H9 (cell line): Measurements from ENCODE around the gene FAM204A. TPM values are rescaled to one million over a fixed set of nuclear protein-coding genes. Genes with fewer than 3 reads are reported as not detected.

ENCODE experiments used
- DNase-seq: peaks from one replicate; pipeline ENCODE4 v3.0.0-alpha.2; 2017
- H2AFZ ChIP-seq: one replicate; pipeline ENCODE4 v1.6.1; 2013; ENCODE audit warnings: mild to moderate bottlenecking, low read length, control low read depth, moderate library complexity
- H2AK5ac ChIP-seq: 2 replicates; pipeline ENCODE4 v1.6.1; 2013; ENCODE audit warnings: low read length, control low read depth, mixed read lengths; ENCODE audit not compliant: insufficient read length
- H2BK120ac ChIP-seq: one replicate; pipeline ENCODE4 v1.6.1; 2013; ENCODE audit warnings: low read depth, mild to moderate bottlenecking, low read length, control low read depth, inconsistent platforms; ENCODE audit not compliant: poor library complexity, severe bottlenecking
- H2BK12ac ChIP-seq: 2 replicates; pipeline ENCODE4 v1.6.1; 2013; ENCODE audit warnings: low read length, control low read depth, mixed read lengths, low read depth; ENCODE audit not compliant: insufficient read length
- H2BK15ac ChIP-seq: 2 replicates; pipeline ENCODE4 v1.6.1; 2013; ENCODE audit warnings: low read depth, low read length, control low read depth
- H2BK20ac ChIP-seq: one replicate; pipeline ENCODE4 v1.6.1; 2013; ENCODE audit warnings: low read depth, mild to moderate bottlenecking, low read length, control low read depth, inconsistent platforms; ENCODE audit not compliant: poor library complexity, severe bottlenecking
- H2BK5ac ChIP-seq: 2 replicates; pipeline ENCODE4 v1.6.1; 2013; ENCODE audit warnings: low read length, control low read depth, mixed read lengths; ENCODE audit not compliant: insufficient read length
- H3K14ac ChIP-seq: 2 replicates; pipeline ENCODE4 v1.6.1; 2013; ENCODE audit warnings: low read length, control low read depth; ENCODE audit not compliant: insufficient read depth
- H3K18ac ChIP-seq: 2 replicates; pipeline ENCODE4 v1.6.1; 2013; ENCODE audit warnings: low read depth, mild to moderate bottlenecking, mixed read lengths, low read length, control low read depth; ENCODE audit not compliant: insufficient read length
- H3K23ac ChIP-seq: 2 replicates; pipeline ENCODE4 v1.6.1; 2013; ENCODE audit warnings: low read length, control low read depth, mixed read lengths, low read depth; ENCODE audit not compliant: insufficient read length
- H3K23me2 ChIP-seq: 2 replicates; pipeline ENCODE4 v1.6.1; 2013; ENCODE audit warnings: low read depth, mild to moderate bottlenecking, mixed read lengths, low read length, control low read depth; ENCODE audit not compliant: insufficient read length, poor library complexity, severe bottlenecking
- H3K27ac ChIP-seq: 2 replicates; pipeline ENCODE4 v1.5.1; 2013; ENCODE audit warnings: low read length, control low read depth, mixed read lengths, low read depth; ENCODE audit not compliant: insufficient read length
- H3K27me3 ChIP-seq: 2 replicates; pipeline ENCODE4 v1.6.1; 2013; ENCODE audit warnings: low read length, control low read depth, inconsistent platforms; ENCODE audit not compliant: insufficient read depth
- H3K4ac ChIP-seq: 2 replicates; pipeline ENCODE4 v1.6.1; 2013; ENCODE audit warnings: low read depth, mild to moderate bottlenecking, control low read depth, inconsistent platforms, low read length, moderate library complexity
- H3K4me1 ChIP-seq: 2 replicates; pipeline ENCODE4 v1.6.1; 2013; ENCODE audit warnings: low read length, control low read depth, inconsistent platforms; ENCODE audit not compliant: insufficient read depth
- H3K4me2 ChIP-seq: 2 replicates; pipeline ENCODE4 v1.6.1; 2013; ENCODE audit warnings: low read length, control low read depth, mixed read lengths; ENCODE audit not compliant: insufficient read length, insufficient read depth
- H3K56ac ChIP-seq: 2 replicates; pipeline ENCODE4 v1.6.1; 2013; ENCODE audit warnings: low read depth, mild to moderate bottlenecking, mixed read lengths, low read length, control low read depth; ENCODE audit not compliant: insufficient read length
- H3K79me1 ChIP-seq: 2 replicates; pipeline ENCODE4 v1.6.1; 2013; ENCODE audit warnings: low read depth, mild to moderate bottlenecking, moderate library complexity, low read length, control low read depth, inconsistent platforms; ENCODE audit not compliant: insufficient read depth, poor library complexity, severe bottlenecking
- H3K79me2 ChIP-seq: 2 replicates; pipeline ENCODE4 v1.6.1; 2013; ENCODE audit warnings: low read length, control low read depth, inconsistent platforms; ENCODE audit not compliant: insufficient read depth
- H3K9ac ChIP-seq: 2 replicates; pipeline ENCODE4 v1.6.1; 2013; ENCODE audit warnings: low read length, control low read depth, mixed read lengths; ENCODE audit not compliant: insufficient read length; ENCODE audit errors: extremely low read depth
- H3K9me3 ChIP-seq: one replicate; pipeline ENCODE4 v1.6.1; 2013; ENCODE audit warnings: low read depth, low read length, inconsistent platforms; ENCODE audit not compliant: control insufficient read depth
- H3T11ph ChIP-seq: one replicate; pipeline ENCODE4 v1.6.1; 2013; ENCODE audit warnings: mild to moderate bottlenecking, low read length, control low read depth, inconsistent platforms
- H4K20me1 ChIP-seq: one replicate; pipeline ENCODE4 v1.6.1; 2013; ENCODE audit not compliant: control insufficient read depth, insufficient read length, insufficient read depth
- H4K5ac ChIP-seq: 2 replicates; pipeline ENCODE4 v1.6.1; 2013; ENCODE audit warnings: low read depth, mild to moderate bottlenecking, mixed read lengths, low read length, control low read depth; ENCODE audit not compliant: insufficient read length
- H4K8ac ChIP-seq: replicated peaks from 2 replicates; pipeline ENCODE4 v1.6.1; 2013; ENCODE audit warnings: low read length, control low read depth, mixed read lengths, low read depth; ENCODE audit not compliant: insufficient read length
- H4K91ac ChIP-seq: 2 replicates; pipeline ENCODE4 v1.6.1; 2013; ENCODE audit warnings: low read depth, mild to moderate bottlenecking, moderate library complexity, mixed read lengths, low read length, control low read depth; ENCODE audit not compliant: insufficient read length
- H3K27ac Mint-ChIP-seq, 3 experiments: 2 replicates in 2 of 3; 3 replicates in 1 of 3; pipeline ENCODE4 v1.8.0; 2020 to 2021; ENCODE audit warnings: mixed read lengths in 3 of 3, mild to moderate bottlenecking in 1 of 3, moderate library complexity in 1 of 3
- H3K27me3 Mint-ChIP-seq: 2 replicates; pipeline ENCODE4 v1.8.0; 2021; ENCODE audit warnings: low read depth, mild to moderate bottlenecking, moderate library complexity, mixed read lengths
- H3K36me3 Mint-ChIP-seq, 3 experiments: 2 replicates in 2 of 3; 3 replicates in 1 of 3; pipeline ENCODE4 v1.8.0; 2020 to 2021; ENCODE audit warnings: low read depth in 3 of 3, mixed read lengths in 3 of 3; ENCODE audit not compliant: insufficient read depth in 1 of 3
- H3K4me1 Mint-ChIP-seq, 2 experiments: 2 replicates each; pipeline ENCODE4 v1.8.0; 2020; ENCODE audit warnings: mixed read lengths in 2 of 2
- H3K4me3 Mint-ChIP-seq, 2 experiments: 2 replicates in 1 of 2; 3 replicates in 1 of 2; pipeline ENCODE4 v1.8.0; 2020 to 2021; ENCODE audit warnings: mild to moderate bottlenecking in 2 of 2, mixed read lengths in 2 of 2, moderate library complexity in 1 of 2
- H3K9me3 Mint-ChIP-seq, 2 experiments: 2 replicates in 1 of 2; 3 replicates in 1 of 2; pipeline ENCODE4 v1.8.0; 2020; ENCODE audit warnings: mild to moderate bottlenecking in 2 of 2, mixed read lengths in 2 of 2, moderate library complexity in 1 of 2
- WGBS: extraction: QIAGEN DNeasy Blood & Tissue Kit; methylation state at CpG from one replicate; pipeline ENCODE4 v1.1.7; 2013; ENCODE audit warnings: missing lambda C conversion rate, low lambda C conversion rate, mixed read lengths; ENCODE audit not compliant: insufficient read length; ENCODE audit errors: extremely low coverage; 5-methylcytosine and 5-hydroxymethylcytosine counted together
- total RNA-seq: library from RNA; stranded (reverse); gene quantifications from 2 replicates; pipeline ENCODE4 v1.2.1, GENCODE V29; 2021
- TF ChIP-seq, protein P1 (sequence below): fragments of 200-600 bp; sonication (generic); conservative IDR thresholded peaks from 3 replicates; pipeline ENCODE4 v1.8.0; 2021; ENCODE audit warnings: antibody characterized with exemption, mild to moderate bottlenecking

The FAM204A gene
- total RNA-seq, 1 experiment from 2014 or later: 42.5 TPM

DNA sequence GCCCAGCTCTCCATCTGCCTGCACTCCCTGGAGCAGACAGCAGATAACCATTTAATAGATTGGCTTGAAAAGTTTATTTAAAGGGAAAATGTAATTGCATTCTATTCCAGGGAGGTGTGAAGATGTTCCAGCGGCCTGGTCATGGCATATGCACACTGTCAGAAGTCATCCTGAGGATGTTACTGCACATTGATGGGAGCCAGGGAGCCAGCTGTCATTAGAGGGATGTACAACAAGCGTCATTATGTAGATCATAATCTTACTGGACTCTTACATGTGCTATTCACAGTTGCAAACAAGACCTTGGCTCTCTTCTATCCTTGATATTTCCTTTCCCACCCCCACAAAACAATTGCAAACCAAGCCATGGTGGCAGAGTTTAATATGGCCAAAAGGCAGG, 65.4 kb downstream of the FAM204A start:
- H3K9me3 ChIP-seq: no peaks in the 10 kb centered on the region
- no peaks in the 10 kb centered on the region for H3K79me1 ChIP-seq
- Mint-ChIP-seq H3K27me3 (peaks cover 7% of the 10 kb centered on the region), H3K9me3 (peaks cover 5 to 7% of the 10 kb centered on the region in 2 experiments), H3K4me3 (no peak overlapping the region), H3K4me1 (peaks cover 8 to 14% of the 10 kb centered on the region in 2 experiments), H3K27ac (no peak overlapping the region), H3K36me3 (peaks cover 2 to 5% (median 4%) of the 10 kb centered on the region in 3 experiments; a peak in 2 of 7 replicates)
- no peaks in the 10 kb centered on the region for H4K20me1 ChIP-seq
- no peak overlapping the region for H2BK15ac ChIP-seq
- no peaks in the 10 kb centered on the region for H3K79me2 ChIP-seq
- H2BK20ac ChIP-seq: no peak overlapping the region
- no peak overlapping the region for H4K8ac ChIP-seq
- H3T11ph ChIP-seq: no peak overlapping the region
- no peak overlapping the region for H3K14ac ChIP-seq
- no peak overlapping the region for H4K91ac ChIP-seq
- TF ChIP-seq, protein P1, sequence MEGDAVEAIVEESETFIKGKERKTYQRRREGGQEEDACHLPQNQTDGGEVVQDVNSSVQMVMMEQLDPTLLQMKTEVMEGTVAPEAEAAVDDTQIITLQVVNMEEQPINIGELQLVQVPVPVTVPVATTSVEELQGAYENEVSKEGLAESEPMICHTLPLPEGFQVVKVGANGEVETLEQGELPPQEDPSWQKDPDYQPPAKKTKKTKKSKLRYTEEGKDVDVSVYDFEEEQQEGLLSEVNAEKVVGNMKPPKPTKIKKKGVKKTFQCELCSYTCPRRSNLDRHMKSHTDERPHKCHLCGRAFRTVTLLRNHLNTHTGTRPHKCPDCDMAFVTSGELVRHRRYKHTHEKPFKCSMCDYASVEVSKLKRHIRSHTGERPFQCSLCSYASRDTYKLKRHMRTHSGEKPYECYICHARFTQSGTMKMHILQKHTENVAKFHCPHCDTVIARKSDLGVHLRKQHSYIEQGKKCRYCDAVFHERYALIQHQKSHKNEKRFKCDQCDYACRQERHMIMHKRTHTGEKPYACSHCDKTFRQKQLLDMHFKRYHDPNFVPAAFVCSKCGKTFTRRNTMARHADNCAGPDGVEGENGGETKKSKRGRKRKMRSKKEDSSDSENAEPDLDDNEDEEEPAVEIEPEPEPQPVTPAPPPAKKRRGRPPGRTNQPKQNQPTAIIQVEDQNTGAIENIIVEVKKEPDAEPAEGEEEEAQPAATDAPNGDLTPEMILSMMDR: no peak
- H3K56ac ChIP-seq: no peak overlapping the region
- H2BK5ac ChIP-seq: no peak overlapping the region
- no peak overlapping the region for H4K5ac ChIP-seq
- no peak overlapping the region for H2AFZ ChIP-seq
- no peak overlapping the region for H3K9ac ChIP-seq
- DNase-seq: no peak
- H3K4ac ChIP-seq: no peak overlapping the region
- H3K23me2 ChIP-seq: peaks cover 4% of the 10 kb centered on the region
- H3K18ac ChIP-seq: no peak overlapping the region
- H2BK12ac ChIP-seq: no peak overlapping the region
- H3K27me3 ChIP-seq: no peaks in the 10 kb centered on the region
- H3K4me1 ChIP-seq: peaks cover 1% of the 10 kb centered on the region; the same call in 1 of the 2 replicates
- no peak overlapping the region for H3K23ac ChIP-seq
- H2AK5ac ChIP-seq: no peak overlapping the region
- no peak overlapping the region for H3K4me2 ChIP-seq
- H3K27ac ChIP-seq: no peak overlapping the region
- H2BK120ac ChIP-seq: no peak overlapping the region
- WGBS: no CpG with 5 or more reads among the region's 2 CpGs
